Adrenal gland (tissue), 12 donors: ENCODE measurements around the gene KCTD5. TPM values are rescaled to one million over a fixed set of nuclear protein-coding genes. Genes with fewer than 3 reads are reported as not detected.

Experiments used
- DNase-seq, 7 donors: peaks; one replicate each; pipeline ENCODE4 v3.0.0-alpha.2; 2019 to 2020
- H3K27ac ChIP-seq, 5 donors: fragments of 200-600 bp; sonication (generic) in 4 of 5; 1 replicate in 3 of 5; 2 replicates in 2 of 5; pipeline versions ENCODE4 v1.5.1 to v1.8.0; 2016 to 2020; ENCODE audit warnings: mild to moderate bottlenecking in 1 of 5
- H3K27me3 ChIP-seq: fragments of 200-600 bp; 2 replicates; pipeline ENCODE4 v1.8.0; 2021
- H3K36me3 ChIP-seq, 2 donors: fragments of 200-600 bp; replicated peaks in 1 of 2; 1 replicate in 1 of 2; 2 replicates in 1 of 2; pipeline versions ENCODE4 v1.5.1 to v1.8.0; 2018 to 2022
- H3K4me1 ChIP-seq, 2 donors: fragments of 200-600 bp; replicated peaks in 1 of 2; 1 replicate in 1 of 2; 2 replicates in 1 of 2; pipeline versions ENCODE4 v1.5.1 to v1.8.0; 2018 to 2021
- H3K4me3 ChIP-seq, 4 donors: fragments of 200-600 bp; sonication (generic) in 3 of 4; one replicate each; pipeline ENCODE4 v1.5.1; 2016 to 2018
- H3K9me3 ChIP-seq, 3 donors: fragments of 200-600 bp; sonication (generic) in 1 of 3; replicated peaks in 1 of 3; 1 replicate in 2 of 3; 2 replicates in 1 of 3; pipeline versions ENCODE4 v1.5.1 to v1.8.0; 2016 to 2021
- CTCF ChIP-seq, 6 experiments: fragments of 450-650 bp in 4 of 6; fragments of 200-600 bp in 2 of 6; sonication (generic) in 1 of 6; IDR thresholded peaks; 1 replicate in 5 of 6; 2 replicates in 1 of 6; pipeline versions ENCODE4 v1.5.1 to v1.8.0; 2016 to 2021; ENCODE audit warnings: antibody characterized with exemption in 6 of 6, mild to moderate bottlenecking in 2 of 6, moderate library complexity in 1 of 6
- POLR2A ChIP-seq, 2 donors: fragments of 450-650 bp; IDR thresholded peaks; one replicate each; pipeline ENCODE4 v1.6.1; 2017; ENCODE audit warnings: antibody characterized with exemption in 2 of 2, mild to moderate bottlenecking in 2 of 2, moderate library complexity in 1 of 2
- WGBS, 4 donors: extraction: QIAGEN DNeasy Blood & Tissue Kit in 2 of 4; methylation state at CpG; one replicate each; pipeline versions ENCODE4 v1.1.5 to v1.1.7; 2013 to 2017; 5-methylcytosine and 5-hydroxymethylcytosine counted together
- intact Hi-C, 2 donors: fragments of 100-400 bp; cut with DNase I; formaldehyde crosslinking; loops; one replicate each; pipeline versions ENCODE4 v1.14.1 to v1.15.0; 2022 to 2023
- polyA plus RNA-seq, 3 donors: library from polyadenylated mRNA; stranded (reverse); fragments of 200-250 nt in 2 of 3; fragments of 350-450 nt in 1 of 3; fragmentation: Illumina TruSeq in 1 of 3; extraction: RNeasy Lipid Tissue Mini Kit (QIAGEN cat#74804) in 1 of 3; gene quantifications; one replicate each; pipeline ENCODE4 v1.2.3, GENCODE V29; 2013 to 2014
- total RNA-seq, 9 donors: library from RNA; depleted of rRNA in 4 of 9; stranded (reverse); fragments of >200 nt in 4 of 9; fragments of 120-200 nt in 1 of 9; fragmentation: NEBNext Ultra II Directional in 1 of 9; extraction: Animal tissue kit (Norgen Biotek cat#: 25700) in 1 of 9; gene quantifications; one replicate each; pipeline versions ENCODE4 v1.1.0 to v1.2.4, GENCODE V29; 2013 to 2023
- donor health status: healthy with polysubstance abuse.
- donor health status: Bipolar disorder and iron deficiency.
- donor health status: DM: yes; HTN: yes; CAD: no.
- donor health status: DM: no; HTN: no; CAD: no.
- donor health status: DM: no; HTN: no; CAD: no.
- donor health status: DM: yes; HTN: yes; CAD: no.

The KCTD5 gene
- total and polyA plus RNA-seq, 12 donors = 11.0 to 81.5 (median 18.7) TPM

GRCh38 chr16:2745961-2746360 is 63.6 kb downstream of the KCTD5 start:
- TF ChIP-seq CTCF (IDR thresholded peaks at IDR 0.05) = no peak
- no peak for TF ChIP-seq POLR2A (IDR thresholded peaks at IDR 0.05)
- 78 to 87% (median 85%) methylated on average over 2 to 9 of the region's 9 CpGs for WGBS, 4 donors
- H3K27ac ChIP-seq = no peak overlapping the region
- no peak for DNase-seq
- H3K4me3 ChIP-seq = no peak overlapping the region
- no peaks in the 10 kb centered on the region for H3K27me3 ChIP-seq
- intact Hi-C loops = no loop called here
- H3K4me1 ChIP-seq = no peaks in the 10 kb centered on the region
- H3K9me3 ChIP-seq = no peaks in the 10 kb centered on the region
- H3K36me3 ChIP-seq = no peaks in the 10 kb centered on the region

GRCh38 chr16:2748757-2749455 is 66.6 kb downstream of the KCTD5 start:
- Histone ChIP-seq H3K27me3 (no peaks in the 10 kb centered on the region), H3K27ac (no peak overlapping the region), H3K4me3 (no peak overlapping the region), H3K36me3 (no peaks in the 10 kb centered on the region), H3K4me1 (peaks cover 6 to 9% of the 10 kb centered on the region in 2 donors), H3K9me3 (no peaks in the 10 kb centered on the region)
- no peak for DNase-seq
- TF ChIP-seq CTCF (IDR thresholded peaks at IDR 0.05) (no peak), POLR2A (IDR thresholded peaks at IDR 0.05) (no peak)
- 72 to 91% (median 77%) methylated on average over 3 to 7 of the region's 7 CpGs for WGBS, 4 donors
- intact Hi-C loops = no loop called here

GRCh38 chr16:2749476-2749875 is 67.2 kb downstream of the KCTD5 start:
- TF ChIP-seq CTCF (IDR thresholded peaks at IDR 0.05) = no peak
- TF ChIP-seq POLR2A (IDR thresholded peaks at IDR 0.05) = no peak
- WGBS, 4 donors = 96 to 100% (median 97%) methylated on average over 5 of the region's 5 CpGs
- Histone ChIP-seq H3K4me1 (peaks cover 8 to 11% of the 10 kb centered on the region in 2 donors), H3K27me3 (no peaks in the 10 kb centered on the region), H3K27ac (no peak overlapping the region), H3K4me3 (no peak overlapping the region), H3K36me3 (no peaks in the 10 kb centered on the region), H3K9me3 (no peaks in the 10 kb centered on the region)
- intact Hi-C loops = no loop called here
- no peak for DNase-seq

GRCh38 chr16:2749936-2750335 is 67.6 kb downstream of the KCTD5 start:
- H3K9me3 ChIP-seq = no peaks in the 10 kb centered on the region
- H3K4me3 ChIP-seq = no peak overlapping the region
- WGBS, 4 donors = 89 to 98% (median 96%) methylated on average over 6 of the region's 6 CpGs
- H3K27me3 ChIP-seq = no peaks in the 10 kb centered on the region
- H3K4me1 ChIP-seq = peaks cover 12 to 16% of the 10 kb centered on the region in 2 donors
- intact Hi-C loops = no loop called here
- no peaks in the 10 kb centered on the region for H3K36me3 ChIP-seq
- TF ChIP-seq CTCF (IDR thresholded peaks at IDR 0.05) (no peak), POLR2A (IDR thresholded peaks at IDR 0.05) (no peak)
- no peak overlapping the region for H3K27ac ChIP-seq
- no peak for DNase-seq
